PC-9 (cell line): ENCODE results near the gene PAN3. TPM values are rescaled to one million over a fixed set of nuclear protein-coding genes. Genes with fewer than 3 reads are reported as not detected.

ENCODE experiments used
- BruUV-seq: library from RNA; stranded (reverse); fragments of 400-500 nt; replicated peaks from 2 replicates; lab custom pipeline; 2021; lab: Mats Ljungman, UMichigan
- CTCF ChIA-PET: fragments of 300-600 bp; sonication (Branson Sonifier 250); formaldehyde crosslinking; loops from one replicate; lab custom pipeline; 2022; ENCODE audit warnings: antibody characterized with exemption; lab: Charles Lee
- POLR2A ChIA-PET: fragments of 300-600 bp; sonication (Branson Sonifier 250); formaldehyde crosslinking; loops from one replicate; lab custom pipeline; 2022; ENCODE audit warnings: antibody characterized with exemption; ENCODE audit not compliant: unreplicated experiment; lab: Charles Lee
- DNase-seq, 2 experiments: peaks; one replicate each; pipeline versions ENCODE4 v3.0.0 to v3.0.0-alpha.2; 2015 to 2022; ENCODE audit warnings: mixed read lengths in 1 of 2
- H2AFZ ChIP-seq: fragments of 200-600 bp; sonication (generic); 2 replicates; pipeline ENCODE4 v1.8.1; 2017; ENCODE audit warnings: antibody characterized with exemption
- H3F3A ChIP-seq: fragments of 200-600 bp; sonication (generic); 2 replicates; pipeline ENCODE4 v1.8.1; 2017; ENCODE audit warnings: antibody characterized with exemption, mild to moderate bottlenecking, low read depth; ENCODE audit not compliant: insufficient read depth
- H3K27ac ChIP-seq: fragments of 200-600 bp; sonication (generic); 2 replicates; pipeline ENCODE4 v1.6.1; 2016; ENCODE audit warnings: mixed run types
- H3K27me3 ChIP-seq: fragments of 200-600 bp; sonication (generic); 2 replicates; pipeline ENCODE4 v1.6.1; 2016; ENCODE audit warnings: low read depth, mixed run types; ENCODE audit not compliant: insufficient read depth
- H3K36me3 ChIP-seq: fragments of 200-600 bp; sonication (generic); 2 replicates; pipeline ENCODE4 v1.6.1; 2016; ENCODE audit warnings: low read depth, mixed run types
- H3K4me1 ChIP-seq: fragments of 200-600 bp; sonication (generic); replicated peaks from 2 replicates; pipeline ENCODE4 v1.6.1; 2016; ENCODE audit warnings: mixed run types; ENCODE audit not compliant: insufficient read depth
- H3K4me2 ChIP-seq: fragments of 200-600 bp; sonication (generic); 2 replicates; pipeline ENCODE4 v1.6.1; 2017; ENCODE audit warnings: mixed run types
- H3K4me3 ChIP-seq: fragments of 200-600 bp; sonication (generic); 2 replicates; pipeline ENCODE4 v1.6.1; 2016; ENCODE audit warnings: mixed run types
- H3K79me2 ChIP-seq: fragments of 200-600 bp; sonication (generic); 2 replicates; pipeline ENCODE4 v1.6.1; 2017; ENCODE audit warnings: low read depth, mixed run types
- H3K9me2 ChIP-seq: fragments of 200-600 bp; sonication (generic); 2 replicates; pipeline ENCODE4 v1.8.1; 2017; ENCODE audit warnings: mild to moderate bottlenecking; ENCODE audit not compliant: insufficient read depth
- H3K9me3 ChIP-seq: fragments of 200-600 bp; sonication (generic); 2 replicates; pipeline ENCODE4 v1.8.1; 2016; ENCODE audit warnings: low read depth; ENCODE audit not compliant: insufficient read depth
- H4K20me1 ChIP-seq: fragments of 200-600 bp; sonication (generic); 2 replicates; pipeline ENCODE4 v1.8.1; 2017; ENCODE audit not compliant: insufficient read depth
- CTCF ChIP-seq: fragments of 200-600 bp; sonication (generic); conservative IDR thresholded peaks from 2 replicates; pipeline ENCODE4 v1.6.1; 2017; ENCODE audit warnings: mixed run types, antibody characterized with exemption, mild to moderate bottlenecking, moderate library complexity
- EZH2 ChIP-seq: fragments of 200-600 bp; sonication (generic); IDR thresholded peaks from 2 replicates; pipeline ENCODE4 v1.8.0; 2017; ENCODE audit warnings: antibody characterized with exemption, low read depth
- intact Hi-C: fragments of 100-400 bp; cut with micrococcal nuclease; formaldehyde crosslinking; loops from one replicate; pipeline ENCODE4 v1.10.0; 2022; ENCODE audit not compliant: unreplicated experiment
- total RNA-seq: library from RNA; stranded (reverse); gene quantifications from 2 replicates; pipeline ENCODE4 v1.2.3, GENCODE V29; 2021

Gene PAN3
- total RNA-seq, 1 experiment from 2014 or later: 34.6 TPM

GRCh38 chr13:28329395-28330158 lies 191.2 kb downstream of the PAN3 start:
- no TSS peak for BruUV-seq
- intact Hi-C loops: no loop called here
- Histone ChIP-seq H3K4me1 (no peaks in the 10 kb centered on the region), H4K20me1 (no peaks in the 10 kb centered on the region), H2AFZ (no peak overlapping the region), H3K27me3 (peaks cover 60% of the 10 kb centered on the region), H3K9me2 (no peaks in the 10 kb centered on the region), H3K4me2 (no peak overlapping the region), H3K4me3 (no peak overlapping the region), H3K9me3 (no peaks in the 10 kb centered on the region), H3K27ac (no peak overlapping the region), H3K36me3 (no peaks in the 10 kb centered on the region), H3F3A (no peaks in the 10 kb centered on the region), H3K79me2 (no peaks in the 10 kb centered on the region)
- POLR2A ChIA-PET: no interaction called here
- CTCF ChIA-PET: interaction anchor here (0.6 kb wide), 1 partner anchor 470 kb away, joined by 15 read pairs; no protein-coding TSS in a partner anchor
- TF ChIP-seq CTCF (no peak), EZH2 (no peak)
- DNase-seq: no peak

- Histone ChIP-seq H2AFZ (no peak overlapping the region), H4K20me1 (no peaks in the 10 kb centered on the region; the same call in 1 of the 2 replicates), H3K9me3 (no peaks in the 10 kb centered on the region), H3K4me2 (no peak overlapping the region), H3K79me2 (no peaks in the 10 kb centered on the region), H3K27ac (no peak overlapping the region), H3K4me3 (no peak overlapping the region), H3F3A (no peaks in the 10 kb centered on the region), H3K36me3 (no peaks in the 10 kb centered on the region), H3K4me1 (no peaks in the 10 kb centered on the region), H3K27me3 (peaks cover 76% of the 10 kb centered on the region), H3K9me2 (no peaks in the 10 kb centered on the region)
- TF ChIP-seq EZH2 (no peak), CTCF (no peak)
- ChIA-PET POLR2A (no interaction called here), CTCF (no interaction called here)
- DNase-seq: no peak
- intact Hi-C loops: no loop called here
- BruUV-seq: no TSS peak
These were observed 195.0 kb downstream of the PAN3 start for GRCh38 chr13:28333204-28333881.

- CTCF ChIA-PET: no interaction called here
- DNase-seq: no peak
- H3K4me2 ChIP-seq: no peak overlapping the region
- H3K4me1 ChIP-seq: no peaks in the 10 kb centered on the region
- H3K9me2 ChIP-seq: no peaks in the 10 kb centered on the region
- H3F3A ChIP-seq: no peaks in the 10 kb centered on the region
- H4K20me1 ChIP-seq: no peaks in the 10 kb centered on the region; the same call in 1 of the 2 replicates
- peaks cover 79% of the 10 kb centered on the region for H3K27me3 ChIP-seq
- H3K36me3 ChIP-seq: no peaks in the 10 kb centered on the region
- H3K4me3 ChIP-seq: no peak overlapping the region
- POLR2A ChIA-PET: no interaction called here
- intact Hi-C loops: no loop called here
- no peak for TF ChIP-seq EZH2
- no peak for TF ChIP-seq CTCF
- no peak overlapping the region for H3K27ac ChIP-seq
- BruUV-seq: no TSS peak
- no peaks in the 10 kb centered on the region for H3K9me3 ChIP-seq
- H2AFZ ChIP-seq: no peak overlapping the region
- H3K79me2 ChIP-seq: no peaks in the 10 kb centered on the region
These were observed 197.9 kb downstream of the PAN3 start for GRCh38 chr13:28336193-28336657.
